Measurements from ENCODE around the gene PLCB3. TPM values are rescaled to one million over a fixed set of nuclear protein-coding genes. Genes with fewer than 3 reads are reported as not detected.

PLCB3 gene
- total and polyA plus RNA-seq, 2 experiments from 2014 or later, result 28.1 to 103 TPM

DNA sequence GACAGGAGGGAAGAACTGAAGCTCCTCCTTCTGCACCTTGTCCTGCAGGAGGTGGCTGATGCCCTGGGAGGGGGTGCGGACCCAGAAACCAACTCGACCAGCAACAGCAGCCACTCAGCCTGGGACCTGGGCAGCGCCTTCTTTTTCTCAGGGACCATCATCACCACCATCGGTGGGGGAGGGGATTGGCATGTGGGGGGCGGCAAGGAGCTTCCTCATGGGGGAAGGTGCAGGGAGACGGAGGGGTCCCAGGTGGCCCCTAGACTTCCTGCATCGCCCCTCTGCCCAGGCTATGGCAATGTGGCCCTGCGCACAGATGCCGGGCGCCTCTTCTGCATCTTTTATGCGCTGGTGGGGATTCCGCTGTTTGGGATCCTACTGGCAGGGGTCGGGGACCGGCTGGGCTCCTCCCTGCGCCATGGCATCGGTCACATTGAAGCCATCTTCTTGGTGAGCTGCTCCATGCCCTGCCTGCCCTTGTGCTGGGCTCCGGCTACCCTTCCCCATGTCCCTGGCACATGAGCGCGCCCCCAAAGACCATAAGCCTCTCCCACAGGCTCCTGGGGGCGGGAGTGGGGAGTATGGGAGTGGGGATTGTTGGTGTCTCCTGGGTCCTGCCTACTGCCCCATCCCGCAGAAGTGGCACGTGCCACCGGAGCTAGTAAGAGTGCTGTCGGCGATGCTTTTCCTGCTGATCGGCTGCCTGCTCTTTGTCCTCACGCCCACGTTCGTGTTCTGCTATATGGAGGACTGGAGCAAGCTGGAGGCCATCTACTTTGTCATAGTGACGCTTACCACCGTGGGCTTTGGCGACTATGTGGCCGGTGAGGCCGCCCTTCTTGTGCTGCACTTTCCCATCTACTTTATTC is 45.7 kb downstream of the PLCB3 start (continued):
- TF ChIP-seq REST (IDR thresholded peaks at IDR 0.05; ENCODE audit: unreplicated experiment) (no peak), ZNF462 (CRISPR knock-in tag; IDR thresholded peaks at IDR 0.05) (no peak)
